GM12878 (cell line): Measurements from ENCODE around the gene SUPT7L. TPM values are rescaled to one million over a fixed set of nuclear protein-coding genes. Genes with fewer than 3 reads are reported as not detected.

Experiments
- ATAC-seq: fragments of 200-7000 bp; cut with Tn5 transposase; 3 replicates; pipeline ENCODE4 v1.9.1; 2020; ENCODE audit warnings: mild to moderate bottlenecking, moderate library complexity
- BruUV-seq: library from RNA; stranded (reverse); fragments of 400-500 nt; replicated peaks from 2 replicates; lab custom pipeline; 2021; lab: Mats Ljungman, UMichigan
- CTCF ChIA-PET: fragments of 300-600 bp; sonication (Branson Sonifier 250); formaldehyde crosslinking; extraction: SDS; loops from one replicate; lab custom pipeline; 2021; ENCODE audit warnings: inconsistent platforms; lab: Yijun Ruan, JAX
- POLR2A ChIA-PET: fragments of 350-600 bp; formaldehyde crosslinking; extraction: SDS; loops from one replicate; lab custom pipeline; 2021; ENCODE audit warnings: inconsistent platforms; lab: Charles Lee
- RAD21 ChIA-PET: fragments of 300-600 bp; sonication (Branson Sonifier 250); formaldehyde crosslinking; loops from one replicate; lab custom pipeline; 2023; ENCODE audit warnings: antibody characterized with exemption; ENCODE audit not compliant: unreplicated experiment; lab: Charles Lee
- SMC1A ChIA-PET: fragments of 300-600 bp; sonication (Branson Sonifier 250); formaldehyde crosslinking; loops from one replicate; lab custom pipeline; 2023; ENCODE audit not compliant: unreplicated experiment, uncharacterized antibody; lab: Charles Lee
- DNase-seq: peaks from one replicate; pipeline ENCODE4 v3.0.0-alpha.2; 2011; ENCODE audit warnings: low read depth, low spot score
- FAIRE-seq: peaks from 3 replicates; lab custom pipeline; 2011; peaks lifted over from hg19 to GRCh38; lab: Jason Lieb, UNC
- H2AFZ ChIP-seq: 2 replicates; pipeline ENCODE4 v1.6.0; 2011; ENCODE audit warnings: low read depth, low read length, control low read depth; ENCODE audit not compliant: control insufficient read depth
- H3K27ac ChIP-seq: 2 replicates; pipeline ENCODE4 v1.5.1; 2011; ENCODE audit warnings: control low read depth; ENCODE audit not compliant: control insufficient read depth, insufficient read depth
- H3K27me3 ChIP-seq, 2 experiments: replicated peaks in 1 of 2; 2 replicates each; pipeline versions ENCODE4 v1.6.0 to v1.6.1; 2011; ENCODE audit warnings: low read length in 1 of 2; ENCODE audit not compliant: control insufficient read depth in 2 of 2, insufficient read depth in 2 of 2
- H3K36me3 ChIP-seq, 2 experiments: 2 replicates each; pipeline ENCODE4 v1.5.1; 2011; ENCODE audit warnings: low read length in 1 of 2; ENCODE audit not compliant: control insufficient read depth in 2 of 2, insufficient read depth in 2 of 2
- H3K4me1 ChIP-seq: 2 replicates; pipeline ENCODE4 v1.6.1; 2011; ENCODE audit warnings: mild to moderate bottlenecking, low read length, moderate library complexity, mixed read lengths; ENCODE audit not compliant: control insufficient read depth, insufficient read depth
- H3K4me2 ChIP-seq: 2 replicates; pipeline ENCODE4 v1.6.0; 2011; ENCODE audit warnings: control low read depth; ENCODE audit not compliant: control insufficient read depth, insufficient read depth
- H3K4me3 ChIP-seq: fragments of 200-600 bp; sonication (generic); 2 replicates; pipeline ENCODE4 v1.5.1; 2016
- H3K79me2 ChIP-seq: 2 replicates; pipeline ENCODE4 v1.6.0; 2011; ENCODE audit warnings: low read length; ENCODE audit not compliant: control insufficient read depth, insufficient read depth
- H3K9ac ChIP-seq: 2 replicates; pipeline ENCODE4 v1.8.0; 2011; ENCODE audit warnings: low read length, control low read depth, mixed read lengths; ENCODE audit not compliant: control insufficient read depth, insufficient read depth
- H3K9me3 ChIP-seq: replicated peaks from 3 replicates; pipeline ENCODE4 v1.5.1; 2011; ENCODE audit warnings: mild to moderate bottlenecking, low read length; ENCODE audit not compliant: control insufficient read depth, insufficient read depth
- H4K20me1 ChIP-seq: 2 replicates; pipeline ENCODE4 v1.6.0; 2011; ENCODE audit not compliant: control insufficient read depth, insufficient read depth
- CBFB ChIP-seq: IDR thresholded peaks from 2 replicates; pipeline ENCODE4 v1.6.1; 2016; ENCODE audit warnings: antibody characterized with exemption, low read depth
- CBX3 ChIP-seq: fragments of 200-600 bp; sonication (generic); IDR thresholded peaks from 2 replicates; pipeline ENCODE4 v1.6.1; 2016; ENCODE audit warnings: low read depth, borderline replicate concordance
- CEBPB ChIP-seq, 2 experiments: fragments of 150-350 bp in 1 of 2; IDR thresholded peaks; 2 replicates each; pipeline ENCODE4 v1.6.1; 2012 to 2014; ENCODE audit warnings: low read depth in 2 of 2, low read length in 2 of 2, borderline replicate concordance in 1 of 2, inconsistent platforms in 1 of 2
- IKZF2 ChIP-seq, 2 experiments: fragments of 450-650 bp; IDR thresholded peaks; 2 replicates each; pipeline ENCODE4 v1.6.1; 2017; ENCODE audit warnings: mild to moderate bottlenecking in 2 of 2, moderate library complexity in 2 of 2
- MYC ChIP-seq: IDR thresholded peaks from 2 replicates; pipeline ENCODE4 v1.6.1; 2011; ENCODE audit warnings: mild to moderate bottlenecking, low read length, moderate library complexity, inconsistent platforms; ENCODE audit not compliant: insufficient read depth, insufficient replicate concordance, insufficient read length, severe bottlenecking
- NFIC ChIP-seq: IDR thresholded peaks from 2 replicates; pipeline ENCODE4 v1.6.1; 2012; ENCODE audit warnings: low read depth, mild to moderate bottlenecking, inconsistent platforms, low read length, moderate library complexity
- SMARCA5 ChIP-seq: fragments of 450-650 bp; IDR thresholded peaks from 2 replicates; pipeline ENCODE4 v1.6.1; 2017; ENCODE audit warnings: mild to moderate bottlenecking
- ZNF217 ChIP-seq: fragments of 450-650 bp; IDR thresholded peaks from 2 replicates; pipeline ENCODE4 v1.6.1; 2017; ENCODE audit warnings: antibody characterized with exemption, mild to moderate bottlenecking
- ZNF24 ChIP-seq: fragments of 450-650 bp; IDR thresholded peaks from 2 replicates; pipeline ENCODE4 v1.6.1; 2017; ENCODE audit warnings: antibody characterized with exemption, mild to moderate bottlenecking
- WGBS: methylation state at CpG from one replicate; pipeline ENCODE4 v1.1.6; 2016; ENCODE audit warnings: low lambda C conversion rate; ENCODE audit not compliant: insufficient replicate concordance, insufficient coverage; ENCODE audit errors: missing lambda C conversion rate; 5-methylcytosine and 5-hydroxymethylcytosine counted together
- in situ Hi-C: fragments of 300-500 bp; cut with MboI; formaldehyde crosslinking; loops from 9 replicates; pipeline ENCODE4 v1.14.3; 2018; ENCODE audit warnings: mixed read lengths
- intact Hi-C: fragments of 100-400 bp; cut with micrococcal nuclease; formaldehyde crosslinking; loops from one replicate; pipeline ENCODE4 v1.14.2; 2022; ENCODE audit not compliant: unreplicated experiment
- polyA plus RNA-seq, 11 experiments: library from polyadenylated mRNA; depleted of rRNA in 4 of 11; unstranded in 6 of 11; stranded (reverse) in 5 of 11; fragments of >200 nt; fragmentation: Nextera tagmentation in 4 of 11; fragmentation: Illumina TruSeq in 1 of 11; extraction: Ambion mirVana in 4 of 11; extraction: Trizol in 1 of 11; gene quantifications; 1 replicate in 1 of 11; 2 replicates in 10 of 11; pipeline versions ENCODE4 v1.2.1 to v1.2.3, GENCODE V29; 2011 to 2016; ENCODE audit warnings: inconsistent platforms in 2 of 11, missing spikeins in 2 of 11, low read depth in 1 of 11
- total RNA-seq, 4 experiments: library from RNA; depleted of rRNA in 3 of 4; stranded (reverse); fragments of >200 nt in 3 of 4; fragmentation: Illumina TruSeq in 1 of 4; extraction: Trizol in 1 of 4; gene quantifications; 2 replicates each; pipeline versions ENCODE4 v1.2.1 to v1.2.3, GENCODE V29; 2013 to 2021
- TF ChIP-seq, protein P1 (sequence below): fragments of 450-650 bp; IDR thresholded peaks from 2 replicates; pipeline ENCODE4 v1.6.1; 2017; ENCODE audit warnings: mild to moderate bottlenecking, low read depth, inconsistent platforms; ENCODE audit not compliant: poor library complexity, severe bottlenecking

The SUPT7L gene
- total and polyA plus RNA-seq, 10 of the 15 experiments (the other 5 are each of a cell fraction or from before 2014, with no cell fraction given): 10.2 to 43.7 (median 21.3) TPM

GRCh38 chr2:27681841-27682240 is 18.4 kb upstream of the SUPT7L start:
- intact Hi-C loops: loop anchor here (10.0 kb wide), 1 partner anchor 277 kb away; the partner anchor contains the start of gene PPM1G

GRCh38 chr2:27680571-27680970 is 17.2 kb upstream of the SUPT7L start:
- FAIRE-seq (no peak), DNase-seq (no peak), ATAC-seq (no peak)
- SMC1A ChIA-PET: no interaction called here
- Histone ChIP-seq H3K27ac (no peak overlapping the region), H3K9ac (no peak overlapping the region), H3K4me3 (no peak overlapping the region), H3K4me1 (no peaks in the 10 kb centered on the region), H3K36me3 (peaks cover 3 to 25% of the 10 kb centered on the region in 2 experiments), H3K27me3 (no peaks in the 10 kb centered on the region), H3K4me2 (no peak overlapping the region), H2AFZ (no peak overlapping the region), H3K9me3 (no peaks in the 10 kb centered on the region), H4K20me1 (no peaks in the 10 kb centered on the region), H3K79me2 (no peaks in the 10 kb centered on the region)
- in situ Hi-C loops (no loop called here), intact Hi-C loops (loop anchor here (10.0 kb wide), 1 partner anchor 276 kb away; the partner anchor contains the start of gene PPM1G)
- CTCF ChIA-PET: interaction anchor here (0.7 to 4.6 kb wide), 5 partner anchors 9 to 53 kb away, joined by 3 to 79 read pairs (median 14); partner anchors contain the start of genes SLC4A1AP and SUPT7L
- RAD21 ChIA-PET: interaction anchor here (1.0 to 1.1 kb wide), 2 partner anchors 251 to 378 kb away, joined by 3 read pairs; no protein-coding TSS in a partner anchor
- BruUV-seq: no TSS peak
- WGBS: 96% methylated on average over 2 of the region's 2 CpGs
- TF ChIP-seq MYC (no peak), CBFB (no peak), ZNF24 (no peak), CEBPB (IDR thresholded peaks at IDR 0.05; ENCODE audit: borderline replicate concordance in 1 of 2, low read depth in 2 of 2, low read length in 2 of 2) (no peak)
- TF ChIP-seq, protein P1, sequence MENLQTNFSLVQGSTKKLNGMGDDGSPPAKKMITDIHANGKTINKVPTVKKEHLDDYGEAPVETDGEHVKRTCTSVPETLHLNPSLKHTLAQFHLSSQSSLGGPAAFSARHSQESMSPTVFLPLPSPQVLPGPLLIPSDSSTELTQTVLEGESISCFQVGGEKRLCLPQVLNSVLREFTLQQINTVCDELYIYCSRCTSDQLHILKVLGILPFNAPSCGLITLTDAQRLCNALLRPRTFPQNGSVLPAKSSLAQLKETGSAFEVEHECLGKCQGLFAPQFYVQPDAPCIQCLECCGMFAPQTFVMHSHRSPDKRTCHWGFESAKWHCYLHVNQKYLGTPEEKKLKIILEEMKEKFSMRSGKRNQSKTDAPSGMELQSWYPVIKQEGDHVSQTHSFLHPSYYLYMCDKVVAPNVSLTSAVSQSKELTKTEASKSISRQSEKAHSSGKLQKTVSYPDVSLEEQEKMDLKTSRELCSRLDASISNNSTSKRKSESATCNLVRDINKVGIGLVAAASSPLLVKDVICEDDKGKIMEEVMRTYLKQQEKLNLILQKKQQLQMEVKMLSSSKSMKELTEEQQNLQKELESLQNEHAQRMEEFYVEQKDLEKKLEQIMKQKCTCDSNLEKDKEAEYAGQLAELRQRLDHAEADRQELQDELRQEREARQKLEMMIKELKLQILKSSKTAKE: no peak
- POLR2A ChIA-PET: no interaction called here

More at GRCh38 chr2:27681841-27682240, 18.4 kb upstream of the SUPT7L start:
- ChIA-PET SMC1A (interaction anchor here (0.9 to 2.0 kb wide), 5 partner anchors 18 to 379 kb away, joined by 3 to 7 read pairs (median 4); partner anchors contain the start of genes SLC4A1AP and SUPT7L), POLR2A (interaction anchor here (0.7 to 1.3 kb wide), 2 partner anchors 24 to 254 kb away, joined by 4 read pairs; no protein-coding TSS in a partner anchor), CTCF (interaction anchor here (0.5 to 5.0 kb wide), 15 partner anchors 8 to 836 kb away, joined by 3 to 79 read pairs (median 8); partner anchors contain the start of genes CCDC121, GPN1, SLC4A1AP and SUPT7L), RAD21 (interaction anchor here (1.1 to 1.6 kb wide), 3 partner anchors 379 to 512 kb away, joined by 3 read pairs; no protein-coding TSS in a partner anchor)
- Histone ChIP-seq H3K9ac (no peak overlapping the region), H3K27me3 (no peaks in the 10 kb centered on the region), H3K36me3 (peaks cover 3 to 19% of the 10 kb centered on the region in 2 experiments), H4K20me1 (no peaks in the 10 kb centered on the region), H3K4me2 (no peak overlapping the region), H3K4me1 (no peaks in the 10 kb centered on the region), H2AFZ (no peak overlapping the region), H3K9me3 (no peaks in the 10 kb centered on the region), H3K79me2 (no peaks in the 10 kb centered on the region), H3K27ac (no peak overlapping the region), H3K4me3 (no peak overlapping the region)
- in situ Hi-C loops: no loop called here
- no peak for FAIRE-seq
- no peak for DNase-seq
- 95% methylated on average over 1 of the region's 1 CpG for WGBS
- no TSS peak for BruUV-seq
- no peak for TF ChIP-seq ZNF217
- no peak for TF ChIP-seq IKZF2 (IDR thresholded peaks at IDR 0.05)
- TF ChIP-seq SMARCA5: no peak
- no peak for TF ChIP-seq NFIC
- no peak for TF ChIP-seq CBX3
- ATAC-seq: no peak
